ENCODE data around the gene GRIA4.

GRIA4 gene

DNA sequence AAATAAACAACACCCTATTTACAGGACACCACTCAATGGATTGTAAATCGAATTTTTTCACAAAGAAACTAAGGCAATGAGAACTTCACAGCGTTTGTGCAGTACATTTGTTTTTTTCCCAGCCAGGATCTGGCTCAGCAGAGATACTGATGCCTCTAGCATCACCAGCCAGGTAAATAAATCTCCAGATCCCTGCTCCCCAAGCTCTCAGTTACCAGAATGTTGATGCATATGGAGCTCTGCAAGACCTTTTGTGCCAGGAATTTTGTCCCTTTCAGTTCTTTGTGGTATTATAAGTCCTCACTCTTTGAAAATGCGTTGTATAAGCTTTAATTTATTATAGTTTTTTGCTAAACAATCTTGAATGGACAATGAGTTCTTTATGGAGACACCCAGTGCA, 274.6 kb downstream of the GRIA4 start:
- no peaks in the 10 kb centered on the region for H3K4me1 ChIP-seq (ENCODE audit: control extremely low read depth in 1 of 4, control insufficient read depth in 4 of 4, insufficient read depth in 4 of 4, low read length in 3 of 4)
- 79% methylated on average over 2 of the region's 3 CpGs for WGBS (ENCODE audit: insufficient coverage)
- H3K27ac ChIP-seq (ENCODE audit: insufficient read depth in 1 of 2, low read depth in 1 of 2, low read length in 2 of 2, poor library complexity in 1 of 2, severe bottlenecking in 2 of 2): no peak overlapping the region
- ChIA-PET POLR2A (no interaction called here), CTCF (no interaction called here)
- no peaks in the 10 kb centered on the region for H3K9me3 ChIP-seq (ENCODE audit: control extremely low read depth in 1 of 5, control insufficient read depth in 4 of 5, insufficient read depth in 2 of 5, low read depth in 1 of 5, low read length in 4 of 5)
- H3K27me3 ChIP-seq (replicated peaks in 2 of 5; ENCODE audit: control insufficient read depth in 4 of 5, insufficient read depth in 5 of 5, low read length in 4 of 5): no peaks in the 10 kb centered on the region
- H3K36me3 ChIP-seq (ENCODE audit: control insufficient read depth in 4 of 4, insufficient read depth in 4 of 4, low read length in 3 of 4): no peaks in the 10 kb centered on the region
- H3K4me3 ChIP-seq (ENCODE audit: control insufficient read depth in 1 of 7, extremely low read depth in 1 of 7, insufficient read depth in 4 of 7, low read depth in 2 of 7, low read length in 6 of 7): no peak overlapping the region
- no peak for DNase-seq

DNA sequence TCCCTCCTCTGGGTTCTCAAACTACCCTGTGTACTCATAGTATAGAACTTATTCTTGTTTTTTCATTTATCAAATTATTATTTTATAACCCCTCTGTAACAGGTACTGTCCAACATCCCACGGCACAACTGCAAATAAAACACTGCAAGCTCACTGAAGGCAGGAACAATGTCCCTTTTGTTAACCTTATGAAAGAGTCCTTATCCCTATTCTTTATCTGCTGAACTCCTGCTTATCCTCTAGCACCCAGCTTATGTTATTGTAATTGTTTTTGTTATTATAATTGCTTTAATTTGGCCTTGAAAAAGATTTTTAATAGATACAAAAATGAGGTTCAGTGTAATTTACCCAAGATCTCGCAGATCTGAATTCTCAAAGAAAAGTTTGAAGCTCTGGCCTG, 281.8 kb downstream of the GRIA4 start:
- ChIA-PET POLR2A (no interaction called here), CTCF (no interaction called here)
- Histone ChIP-seq H3K36me3 (ENCODE audit: control insufficient read depth in 4 of 4, insufficient read depth in 4 of 4, low read length in 3 of 4) (no peaks in the 10 kb centered on the region), H3K27ac (ENCODE audit: insufficient read depth in 1 of 2, low read depth in 1 of 2, low read length in 2 of 2, poor library complexity in 1 of 2, severe bottlenecking in 2 of 2) (no peak overlapping the region), H3K9me3 (ENCODE audit: control extremely low read depth in 1 of 5, control insufficient read depth in 4 of 5, insufficient read depth in 2 of 5, low read depth in 1 of 5, low read length in 4 of 5) (peaks cover 0 to 2% (median 0%) of the 10 kb centered on the region in 5 experiments), H3K4me1 (ENCODE audit: control extremely low read depth in 1 of 4, control insufficient read depth in 4 of 4, insufficient read depth in 4 of 4, low read length in 3 of 4) (no peaks in the 10 kb centered on the region), H3K27me3 (replicated peaks in 2 of 5; ENCODE audit: control insufficient read depth in 4 of 5, insufficient read depth in 5 of 5, low read length in 4 of 5) (no peaks in the 10 kb centered on the region), H3K4me3 (ENCODE audit: control insufficient read depth in 1 of 7, extremely low read depth in 1 of 7, insufficient read depth in 4 of 7, low read depth in 2 of 7, low read length in 6 of 7) (no peak overlapping the region)
- 100% methylated on average over 1 of the region's 2 CpGs for WGBS (ENCODE audit: insufficient coverage)
- no peak for DNase-seq

DNA sequence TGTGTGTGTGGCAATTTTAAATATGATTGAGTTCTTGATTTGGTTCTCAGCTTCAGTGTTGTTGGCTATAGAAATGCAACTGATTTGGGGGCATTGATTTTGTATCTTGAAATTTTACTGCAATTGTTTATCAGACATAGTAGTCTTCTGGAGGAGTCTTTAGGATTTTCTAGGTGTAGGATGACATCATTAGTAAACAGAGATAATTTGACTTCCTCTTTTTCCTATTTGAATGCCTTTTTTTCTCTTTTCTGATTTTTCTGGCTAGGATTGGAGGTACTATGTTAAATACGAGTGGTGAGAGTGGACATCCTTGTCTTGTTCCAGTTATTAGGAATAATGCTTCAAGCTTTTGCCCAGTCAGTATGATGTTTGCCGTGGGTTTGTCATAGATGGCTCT, 287.3 kb downstream of the GRIA4 start:
- no peak overlapping the region for H3K27ac ChIP-seq (ENCODE audit: insufficient read depth in 1 of 2, low read depth in 1 of 2, low read length in 2 of 2, poor library complexity in 1 of 2, severe bottlenecking in 2 of 2)
- POLR2A ChIA-PET: no interaction called here
- H3K4me3 ChIP-seq (ENCODE audit: control insufficient read depth in 1 of 7, extremely low read depth in 1 of 7, insufficient read depth in 4 of 7, low read depth in 2 of 7, low read length in 6 of 7): no peak overlapping the region
- no peaks in the 10 kb centered on the region for H3K4me1 ChIP-seq (ENCODE audit: control extremely low read depth in 1 of 4, control insufficient read depth in 4 of 4, insufficient read depth in 4 of 4, low read length in 3 of 4)
- no peaks in the 10 kb centered on the region for H3K27me3 ChIP-seq (replicated peaks in 2 of 5; ENCODE audit: control insufficient read depth in 4 of 5, insufficient read depth in 5 of 5, low read length in 4 of 5)
- no peak for DNase-seq
- H3K36me3 ChIP-seq (ENCODE audit: control insufficient read depth in 4 of 4, insufficient read depth in 4 of 4, low read length in 3 of 4): no peaks in the 10 kb centered on the region
- peaks cover 0 to 2% (median 0%) of the 10 kb centered on the region in 5 experiments for H3K9me3 ChIP-seq (ENCODE audit: control extremely low read depth in 1 of 5, control insufficient read depth in 4 of 5, insufficient read depth in 2 of 5, low read depth in 1 of 5, low read length in 4 of 5)
- CTCF ChIA-PET: no interaction called here
- 100% methylated on average over 1 of the region's 2 CpGs for WGBS (ENCODE audit: insufficient coverage)

DNA sequence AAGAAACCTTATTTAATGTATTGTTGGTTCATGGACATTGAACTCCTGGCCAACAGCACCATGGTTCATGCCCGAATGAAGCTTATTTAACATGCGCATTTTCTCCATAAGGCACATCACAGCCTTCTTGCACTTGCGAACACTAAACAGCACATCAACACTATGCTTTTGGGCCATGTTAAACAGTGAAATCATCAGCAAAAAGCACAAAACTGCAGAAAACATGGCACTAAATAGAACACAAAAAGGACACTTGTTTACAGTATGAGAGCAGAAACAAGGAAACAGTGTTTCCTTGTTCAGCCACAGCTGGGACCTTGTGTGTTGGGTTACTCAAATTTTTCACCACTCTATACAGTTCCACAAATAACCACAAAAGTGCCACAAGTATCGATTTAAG, 289.9 kb downstream of the GRIA4 start:
- Histone ChIP-seq H3K4me3 (ENCODE audit: control insufficient read depth in 1 of 7, extremely low read depth in 1 of 7, insufficient read depth in 4 of 7, low read depth in 2 of 7, low read length in 6 of 7) (peak overlapping the region in 1 of 7 experiments; percentile 5), H3K27ac (ENCODE audit: insufficient read depth in 1 of 2, low read depth in 1 of 2, low read length in 2 of 2, poor library complexity in 1 of 2, severe bottlenecking in 2 of 2) (no peak overlapping the region), H3K4me1 (ENCODE audit: control extremely low read depth in 1 of 4, control insufficient read depth in 4 of 4, insufficient read depth in 4 of 4, low read length in 3 of 4) (no peaks in the 10 kb centered on the region), H3K27me3 (replicated peaks in 2 of 5; ENCODE audit: control insufficient read depth in 4 of 5, insufficient read depth in 5 of 5, low read length in 4 of 5) (no peaks in the 10 kb centered on the region), H3K9me3 (ENCODE audit: control extremely low read depth in 1 of 5, control insufficient read depth in 4 of 5, insufficient read depth in 2 of 5, low read depth in 1 of 5, low read length in 4 of 5) (peaks cover 0 to 2% (median 0%) of the 10 kb centered on the region in 5 experiments), H3K36me3 (ENCODE audit: control insufficient read depth in 4 of 4, insufficient read depth in 4 of 4, low read length in 3 of 4) (no peaks in the 10 kb centered on the region)
- ChIA-PET POLR2A (no interaction called here), CTCF (no interaction called here)
- WGBS (ENCODE audit: insufficient coverage): 100% methylated on average over 2 of the region's 4 CpGs
- DNase-seq: no peak

DNA sequence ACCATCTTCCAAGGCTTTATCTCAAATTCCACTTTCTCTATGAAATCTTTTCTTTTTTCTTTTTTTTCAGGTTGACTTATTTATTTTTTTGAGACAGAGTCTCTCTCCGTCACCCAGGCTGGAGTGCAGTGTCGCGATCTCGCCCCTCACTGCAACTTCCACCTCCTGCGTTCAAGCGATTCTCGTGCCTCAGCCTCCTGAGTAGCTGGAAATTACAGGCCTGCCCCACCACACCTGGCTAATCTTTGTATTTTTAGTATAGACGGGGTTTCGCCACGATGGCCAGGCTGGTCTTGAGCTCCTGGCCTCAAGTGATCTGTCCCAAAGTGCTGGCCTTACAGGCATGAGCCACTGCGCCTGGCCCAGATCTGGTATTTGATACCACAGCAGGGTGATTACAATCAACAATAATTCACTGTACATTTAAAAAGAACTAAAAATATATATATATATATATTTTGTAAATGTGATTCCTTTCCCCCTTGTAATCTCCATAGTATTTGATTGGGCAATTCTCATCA, 290.7 kb downstream of the GRIA4 start:
- DNase-seq: no peak
- WGBS (ENCODE audit: insufficient coverage): 100% methylated on average over 6 of the region's 11 CpGs
- CTCF ChIA-PET: no interaction called here

DNA sequence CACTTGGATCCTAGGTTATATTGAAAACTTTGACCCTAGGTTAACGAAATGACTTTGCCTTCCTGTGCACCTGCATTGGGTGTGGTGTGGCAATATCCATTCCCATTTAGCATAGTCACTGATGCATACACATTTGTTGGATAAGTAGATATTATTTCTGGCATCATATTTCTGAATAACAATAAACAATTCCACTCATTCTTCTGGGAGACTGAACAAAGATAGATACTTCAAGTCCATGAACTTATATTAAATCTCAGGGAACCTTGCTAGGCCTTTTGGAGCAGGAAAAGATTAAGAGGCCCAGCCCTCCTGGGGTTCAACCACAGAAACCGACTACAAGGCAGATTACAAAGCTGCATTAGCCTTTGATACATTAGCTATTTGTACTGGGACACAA, 293.2 kb downstream of the GRIA4 start:
- Histone ChIP-seq H3K27ac (ENCODE audit: insufficient read depth in 1 of 2, low read depth in 1 of 2, low read length in 2 of 2, poor library complexity in 1 of 2, severe bottlenecking in 2 of 2) (no peak overlapping the region), H3K4me1 (ENCODE audit: control extremely low read depth in 1 of 4, control insufficient read depth in 4 of 4, insufficient read depth in 4 of 4, low read length in 3 of 4) (no peaks in the 10 kb centered on the region), H3K36me3 (ENCODE audit: control insufficient read depth in 4 of 4, insufficient read depth in 4 of 4, low read length in 3 of 4) (no peaks in the 10 kb centered on the region), H3K4me3 (ENCODE audit: control insufficient read depth in 1 of 7, extremely low read depth in 1 of 7, insufficient read depth in 4 of 7, low read depth in 2 of 7, low read length in 6 of 7) (no peak overlapping the region), H3K9me3 (ENCODE audit: control extremely low read depth in 1 of 5, control insufficient read depth in 4 of 5, insufficient read depth in 2 of 5, low read depth in 1 of 5, low read length in 4 of 5) (no peaks in the 10 kb centered on the region), H3K27me3 (replicated peaks in 2 of 5; ENCODE audit: control insufficient read depth in 4 of 5, insufficient read depth in 5 of 5, low read length in 4 of 5) (no peaks in the 10 kb centered on the region)
- WGBS (ENCODE audit: insufficient coverage): no CpG with 5 or more reads among the region's 2 CpGs
- ChIA-PET CTCF (no interaction called here), POLR2A (no interaction called here)
- DNase-seq: no peak

More for the DNA sequence above, 290.7 kb downstream of the GRIA4 start:
- no peaks in the 10 kb centered on the region for H3K4me1 ChIP-seq (ENCODE audit: control extremely low read depth in 1 of 4, control insufficient read depth in 4 of 4, insufficient read depth in 4 of 4, low read length in 3 of 4)
- no peak overlapping the region for H3K27ac ChIP-seq (ENCODE audit: insufficient read depth in 1 of 2, low read depth in 1 of 2, low read length in 2 of 2, poor library complexity in 1 of 2, severe bottlenecking in 2 of 2)
- H3K4me3 ChIP-seq (ENCODE audit: control insufficient read depth in 1 of 7, extremely low read depth in 1 of 7, insufficient read depth in 4 of 7, low read depth in 2 of 7, low read length in 6 of 7): no peak overlapping the region
- H3K36me3 ChIP-seq (ENCODE audit: control insufficient read depth in 4 of 4, insufficient read depth in 4 of 4, low read length in 3 of 4): no peaks in the 10 kb centered on the region
- H3K27me3 ChIP-seq (replicated peaks in 2 of 5; ENCODE audit: control insufficient read depth in 4 of 5, insufficient read depth in 5 of 5, low read length in 4 of 5): no peaks in the 10 kb centered on the region
- POLR2A ChIA-PET: no interaction called here
- H3K9me3 ChIP-seq (ENCODE audit: control extremely low read depth in 1 of 5, control insufficient read depth in 4 of 5, insufficient read depth in 2 of 5, low read depth in 1 of 5, low read length in 4 of 5): peaks cover 0 to under 1% (median 0%) of the 10 kb centered on the region in 5 experiments

DNA sequence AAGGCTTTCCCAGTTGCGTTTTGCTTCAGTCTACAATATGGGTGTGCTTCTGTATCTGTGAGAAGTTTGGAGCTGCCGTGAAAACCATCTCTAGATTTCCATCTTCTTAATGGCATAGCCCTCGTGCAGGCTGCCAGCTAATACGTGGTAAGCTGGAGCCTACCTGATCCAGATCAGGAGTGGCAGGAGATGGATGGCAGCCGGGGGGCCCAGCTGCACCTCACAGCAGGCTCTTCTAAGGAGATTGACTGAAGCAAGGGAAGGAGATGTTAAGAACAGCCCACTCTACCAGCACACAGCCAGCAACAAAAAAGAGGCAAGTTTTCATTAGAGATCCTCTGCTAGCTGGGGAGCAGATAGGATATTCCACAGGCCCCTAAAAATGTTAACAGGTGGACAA, 296.6 kb downstream of the GRIA4 start:
- 94% methylated on average over 2 of the region's 5 CpGs for WGBS (ENCODE audit: insufficient coverage)
- CTCF ChIA-PET: no interaction called here
- no peak overlapping the region for H3K4me3 ChIP-seq (ENCODE audit: control insufficient read depth in 1 of 7, extremely low read depth in 1 of 7, insufficient read depth in 4 of 7, low read depth in 2 of 7, low read length in 6 of 7)

More for the DNA sequence above, 296.6 kb downstream of the GRIA4 start:
- H3K27me3 ChIP-seq (replicated peaks in 2 of 5; ENCODE audit: control insufficient read depth in 4 of 5, insufficient read depth in 5 of 5, low read length in 4 of 5): no peaks in the 10 kb centered on the region
- no peak overlapping the region for H3K27ac ChIP-seq (ENCODE audit: insufficient read depth in 1 of 2, low read depth in 1 of 2, low read length in 2 of 2, poor library complexity in 1 of 2, severe bottlenecking in 2 of 2)
- no peaks in the 10 kb centered on the region for H3K36me3 ChIP-seq (ENCODE audit: control insufficient read depth in 4 of 4, insufficient read depth in 4 of 4, low read length in 3 of 4)
- POLR2A ChIA-PET: no interaction called here
- no peak for DNase-seq
- H3K4me1 ChIP-seq (ENCODE audit: control extremely low read depth in 1 of 4, control insufficient read depth in 4 of 4, insufficient read depth in 4 of 4, low read length in 3 of 4): no peaks in the 10 kb centered on the region
- H3K9me3 ChIP-seq (ENCODE audit: control extremely low read depth in 1 of 5, control insufficient read depth in 4 of 5, insufficient read depth in 2 of 5, low read depth in 1 of 5, low read length in 4 of 5): no peaks in the 10 kb centered on the region
